T-helper 22 cell (primary cell): ENCODE measurements around the gene SFXN3.
"Not testable (repeated sequence)": the region's sequence is repeated elsewhere in the genome, so short reads cannot be mapped to it uniquely, and the experiment has no call there.

Experiments
- DNase-seq: peaks from one replicate; pipeline ENCODE4 v3.0.0-alpha.2; 2020; ENCODE audit warnings: low read depth

The SFXN3 gene

DNA sequence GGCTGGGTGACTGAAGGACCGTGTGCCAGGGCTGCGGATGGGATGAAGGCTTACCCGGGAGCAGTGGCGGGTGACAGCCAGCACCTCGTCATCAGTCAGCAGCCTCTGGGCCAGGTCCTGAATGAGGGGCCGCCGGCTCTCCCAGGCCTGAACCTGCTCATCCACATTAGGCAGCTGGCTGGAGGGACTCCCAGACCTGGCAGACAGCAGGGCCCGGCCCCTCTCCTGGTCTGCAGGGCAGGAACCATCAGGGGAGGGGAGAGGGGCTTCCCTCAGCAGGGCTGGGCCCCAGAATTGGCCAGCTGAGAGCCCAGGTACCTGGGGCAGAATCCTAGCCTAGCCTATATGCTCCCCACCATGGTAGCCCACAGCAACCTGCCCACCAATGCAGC, 15.5 kb upstream of the SFXN3 start:
- no peak for DNase-seq

DNA sequence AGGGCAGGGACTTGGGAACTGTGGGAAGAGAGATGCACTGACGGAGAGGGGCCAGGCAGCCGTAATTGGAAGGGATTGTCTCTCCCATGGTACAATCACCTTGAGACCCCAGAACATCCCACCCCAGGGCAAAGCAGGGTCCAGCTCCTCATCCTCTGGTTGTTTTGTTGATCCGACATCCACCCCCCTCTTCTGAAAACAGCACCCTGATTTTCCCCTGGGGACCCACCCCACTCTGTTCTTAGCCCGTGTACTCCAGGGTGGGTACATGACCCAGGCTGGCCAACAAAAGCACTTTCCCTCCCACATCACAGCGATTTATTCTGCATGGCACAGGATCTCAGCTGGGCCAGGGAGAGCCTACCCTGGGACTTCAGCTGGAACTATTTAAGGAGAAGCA, 14.2 kb upstream of the SFXN3 start:
- DNase-seq = no peak

DNA sequence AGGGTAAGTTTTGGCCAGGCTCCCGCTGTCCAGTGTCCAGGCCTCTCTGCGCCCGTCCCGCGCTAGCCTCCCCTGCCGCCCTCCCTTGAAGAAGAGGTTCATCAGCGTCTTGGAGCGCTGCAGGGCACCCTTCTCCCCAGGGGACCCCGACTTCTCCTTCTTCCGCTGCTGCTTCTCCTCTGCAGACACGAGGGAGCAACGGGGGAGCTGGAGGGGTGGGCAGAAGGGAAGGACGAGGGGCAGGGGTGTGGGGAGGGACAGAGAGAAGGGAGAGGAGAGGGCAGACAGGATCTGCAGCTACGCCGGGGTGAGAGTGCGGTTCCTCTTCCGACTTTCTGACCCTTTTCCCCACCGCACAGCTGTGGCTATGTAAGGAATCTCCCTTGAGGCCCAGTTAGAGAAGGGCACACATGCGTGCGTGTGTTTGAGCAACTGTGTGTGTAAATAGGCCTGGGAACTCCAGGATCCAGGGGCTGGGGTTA, 12.9 kb upstream of the SFXN3 start:
- DNase-seq = no peak

DNA sequence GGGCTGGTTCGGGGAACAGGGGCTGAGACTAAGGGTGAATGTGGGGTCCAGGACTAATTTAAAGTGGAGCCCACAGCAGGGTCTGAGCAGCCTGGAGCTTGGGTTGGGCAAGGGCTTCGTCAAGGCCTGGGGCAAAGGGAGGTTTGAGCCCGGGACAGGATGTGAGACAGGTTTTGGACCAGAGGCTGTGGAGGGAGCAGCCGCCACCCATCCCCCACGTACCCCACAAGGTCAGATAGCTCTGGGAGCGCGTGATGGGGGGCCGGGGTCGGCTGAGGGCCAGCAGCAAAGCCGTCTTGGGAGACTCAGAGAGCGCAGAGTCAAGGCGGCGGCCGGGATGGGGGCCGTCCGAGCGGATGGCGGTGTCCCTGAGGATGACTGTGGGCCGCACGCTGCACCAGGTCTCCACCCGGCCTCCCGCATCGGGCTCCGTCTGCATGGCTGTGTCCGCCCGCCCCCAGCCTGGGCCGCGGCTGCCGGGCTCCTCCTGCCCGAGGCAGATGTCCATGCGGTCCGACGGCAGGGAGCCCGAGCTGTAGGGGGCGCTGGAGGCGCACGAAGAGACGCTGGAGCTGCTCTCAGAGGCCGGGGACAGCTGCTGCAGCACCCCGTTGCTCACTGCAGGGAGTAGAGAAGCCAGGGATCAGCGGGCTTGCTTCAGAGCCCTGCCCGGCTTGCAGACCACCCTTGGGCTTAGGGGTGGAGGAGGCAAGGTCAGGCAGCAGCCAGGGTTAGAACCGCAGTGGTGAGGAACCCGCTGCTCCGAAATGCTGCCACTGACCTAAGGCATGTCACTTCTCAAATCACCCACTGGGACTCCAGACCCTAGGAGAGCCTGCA, 12.2 kb upstream of the SFXN3 start:
- peak; percentile 30 for DNase-seq

DNA sequence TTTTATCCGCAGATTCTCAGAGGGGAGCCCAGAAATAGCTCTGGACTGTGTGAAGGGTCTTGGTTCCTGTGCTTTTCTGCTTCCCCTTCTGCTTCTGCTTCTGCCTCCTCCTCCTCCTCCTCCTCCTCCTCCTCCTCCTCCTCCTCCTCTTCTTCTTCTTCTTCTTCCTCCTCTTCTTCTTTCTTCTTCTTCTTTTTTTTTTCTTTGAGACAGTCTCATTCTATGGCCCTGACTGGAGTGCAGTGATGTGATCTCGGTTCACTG, 11.7 kb upstream of the SFXN3 start:
- DNase-seq = no peak

DNA sequence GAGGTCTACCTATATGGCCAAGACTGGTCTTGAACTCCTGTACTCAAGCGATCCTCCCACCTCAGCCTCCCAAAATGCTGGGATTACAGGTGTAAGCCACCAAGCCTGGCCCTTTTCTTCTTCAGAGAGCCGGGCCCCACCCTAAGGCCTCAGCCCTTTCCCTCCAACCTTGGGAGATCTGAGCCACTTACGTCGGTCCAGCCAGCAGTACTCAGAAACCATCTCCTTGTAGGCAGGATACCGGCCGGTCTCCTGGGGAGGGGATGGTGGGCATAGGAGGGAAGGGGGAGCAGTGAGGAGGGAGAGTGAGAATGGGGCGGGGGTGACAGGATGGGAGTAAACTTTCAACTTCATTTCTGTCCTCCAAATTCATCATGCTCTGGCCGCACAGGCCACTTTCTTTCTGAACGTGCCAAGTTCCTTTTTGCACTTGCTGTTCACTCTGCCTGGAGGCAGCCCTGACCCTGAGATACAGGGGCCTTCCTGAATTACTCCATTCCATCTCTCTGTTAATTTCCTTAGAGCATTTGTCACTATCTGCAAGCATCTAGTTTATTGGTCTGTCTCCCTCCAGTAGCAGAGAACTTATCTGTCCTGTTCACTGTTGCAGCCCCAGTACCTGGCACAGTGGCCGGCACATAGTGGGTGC, 10.5 kb upstream of the SFXN3 start:
- no peak for DNase-seq

DNA sequence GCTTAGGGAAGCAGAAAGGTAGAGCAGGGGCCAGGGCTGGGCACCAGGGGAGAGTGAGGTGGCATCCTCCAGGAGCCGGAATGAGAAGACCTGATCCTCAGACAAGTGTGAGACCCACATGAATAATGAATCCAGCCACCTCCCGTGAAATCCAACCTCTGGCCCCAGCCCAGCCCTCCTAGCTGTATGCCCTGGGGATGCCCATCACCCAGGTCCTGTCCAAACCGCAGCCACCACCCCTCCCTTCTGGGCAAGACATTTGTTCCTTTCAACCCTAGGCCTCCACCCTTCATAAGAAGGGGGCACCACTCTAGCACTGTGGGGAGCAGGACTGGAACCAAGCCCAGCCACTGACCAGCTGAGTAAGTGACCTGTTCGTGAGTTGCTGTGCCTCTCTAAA, 9.8 kb upstream of the SFXN3 start:
- no peak for DNase-seq

DNA sequence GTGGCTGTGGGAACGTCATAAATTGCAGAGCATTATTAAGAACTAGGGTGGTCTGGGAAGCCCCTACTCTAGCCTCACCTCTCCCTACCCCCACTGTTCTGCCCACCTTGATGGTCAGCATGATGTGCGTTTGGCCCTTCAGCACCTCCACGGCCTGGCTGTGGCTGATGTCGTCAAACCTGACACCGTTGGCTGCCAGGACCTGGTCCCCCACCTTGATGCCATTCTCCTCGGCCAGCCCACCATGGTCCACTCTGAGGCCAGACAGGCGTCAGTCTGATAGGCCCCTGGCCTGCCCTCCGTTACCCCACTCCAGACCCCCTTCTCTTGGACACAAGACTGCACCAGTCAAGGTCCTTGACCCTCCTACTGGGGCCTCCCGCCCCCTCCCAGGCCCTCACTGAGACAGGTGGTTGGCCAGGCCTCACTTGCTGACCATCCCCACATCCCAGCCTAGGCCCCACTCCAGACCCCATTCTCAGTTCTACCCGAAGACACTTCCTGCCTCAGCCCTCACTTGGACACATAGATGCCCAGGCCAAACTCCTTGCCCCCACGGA, 9.3 kb upstream of the SFXN3 start:
- no peak for DNase-seq

DNA sequence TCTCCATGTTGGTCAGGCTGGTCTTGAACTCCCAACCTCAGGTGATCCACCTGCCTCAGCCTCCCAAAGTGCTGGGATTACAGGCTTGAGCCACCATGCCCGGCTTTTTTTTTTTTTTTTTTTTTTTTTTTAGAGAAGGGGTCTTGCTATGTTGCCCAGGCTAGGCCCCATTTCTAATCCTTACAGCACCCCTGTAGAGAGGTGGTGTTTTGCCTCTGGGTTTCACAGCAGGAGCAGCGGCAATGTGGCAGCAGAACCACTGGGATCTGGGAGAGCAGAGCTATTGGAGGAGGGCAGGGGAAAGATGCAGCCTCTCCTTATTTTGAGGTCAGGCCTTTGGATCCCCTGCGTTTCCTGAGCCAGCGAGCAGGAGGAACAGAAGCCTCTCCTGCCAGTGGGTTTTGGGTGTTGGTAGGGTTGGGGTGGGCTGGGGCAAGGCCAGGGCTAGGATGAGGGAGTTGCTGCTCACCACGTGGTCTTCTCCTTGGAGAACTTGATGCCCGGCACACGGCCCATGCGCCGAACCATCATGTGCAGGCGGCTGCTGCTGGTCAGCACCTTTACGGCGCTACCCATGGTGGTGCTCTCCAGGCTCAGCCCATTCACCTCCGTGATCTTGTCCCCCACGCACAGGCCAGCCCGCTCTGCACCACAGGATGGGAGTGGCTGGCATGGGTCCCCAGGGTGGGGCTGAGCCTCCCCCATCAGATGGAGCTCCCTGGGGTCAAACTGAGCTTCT, 7.9 kb upstream of the SFXN3 start:
- DNase-seq = no peak

DNA sequence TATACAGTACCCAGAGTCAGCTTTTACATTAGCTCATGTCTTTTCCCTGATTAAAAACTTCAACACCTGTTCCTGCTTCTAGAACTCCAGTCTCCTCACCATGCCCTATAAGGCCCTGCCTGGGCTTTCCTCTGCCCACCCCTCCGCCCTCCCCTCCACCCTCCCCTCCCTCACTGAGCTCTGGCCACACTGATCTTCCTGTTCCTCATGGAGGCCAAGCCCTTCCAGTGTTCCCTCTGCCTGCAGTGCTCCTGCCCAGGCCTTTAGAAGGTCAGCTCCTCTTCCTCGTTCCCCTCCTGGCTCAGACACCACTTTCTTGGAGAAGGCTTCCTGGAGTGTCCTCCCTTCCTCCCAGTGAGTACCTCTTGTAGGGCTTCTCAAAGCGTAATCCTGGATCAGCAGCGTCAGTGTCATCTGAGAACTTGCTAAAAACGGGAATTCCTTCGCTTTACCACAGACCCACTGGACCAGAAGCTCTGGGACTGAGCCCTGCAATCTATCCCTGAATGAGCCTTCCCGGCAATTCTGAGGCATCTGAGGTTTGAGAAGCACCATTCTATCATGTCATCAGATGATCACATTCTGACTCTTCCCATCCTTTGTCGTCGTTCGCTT, 3.8 kb upstream of the SFXN3 start:
- DNase-seq = no peak

DNA sequence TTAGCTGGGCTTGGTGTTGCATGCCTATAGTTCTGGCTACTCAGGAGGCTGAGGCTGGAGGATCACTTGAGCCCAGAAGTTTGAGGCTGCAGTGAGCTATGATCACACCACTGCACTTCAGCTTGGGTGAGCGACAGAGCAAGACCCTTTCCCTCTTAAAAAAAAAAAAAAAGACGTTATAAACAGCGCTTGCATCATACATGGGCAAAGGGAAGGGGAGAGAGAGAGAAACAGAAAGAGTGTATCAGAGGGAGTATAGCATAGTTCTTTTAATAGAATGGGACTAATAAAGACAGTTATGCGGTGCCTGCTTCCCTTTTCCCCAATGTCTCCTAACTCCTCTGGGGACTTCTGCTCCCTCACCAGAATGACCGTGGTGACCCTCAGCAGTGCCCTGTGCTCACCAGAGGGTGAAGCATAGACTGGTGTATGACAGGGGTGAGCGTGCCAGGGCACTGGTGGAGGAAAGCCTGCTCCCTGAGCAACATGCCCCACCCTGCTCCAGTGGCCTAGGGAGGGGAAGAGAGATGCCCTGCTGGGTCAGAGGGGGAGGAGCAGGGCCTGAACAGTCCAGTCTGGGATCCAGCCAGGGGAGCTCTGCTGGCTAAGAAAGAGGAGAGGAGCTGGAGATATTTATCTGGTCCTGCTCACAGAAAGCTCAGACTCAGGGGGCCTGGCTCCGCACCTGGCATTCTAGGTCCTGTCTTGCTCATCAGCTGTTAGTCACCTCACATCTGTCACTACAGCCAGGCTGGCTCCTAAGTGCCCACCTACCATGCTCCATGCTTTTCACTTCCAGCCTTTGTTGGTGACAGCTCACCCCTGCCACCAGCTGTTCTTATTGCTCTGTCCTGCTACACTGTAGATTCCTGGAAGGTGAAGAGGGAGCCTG, 2.3 kb upstream of the SFXN3 start:
- DNase-seq = no peak

DNA sequence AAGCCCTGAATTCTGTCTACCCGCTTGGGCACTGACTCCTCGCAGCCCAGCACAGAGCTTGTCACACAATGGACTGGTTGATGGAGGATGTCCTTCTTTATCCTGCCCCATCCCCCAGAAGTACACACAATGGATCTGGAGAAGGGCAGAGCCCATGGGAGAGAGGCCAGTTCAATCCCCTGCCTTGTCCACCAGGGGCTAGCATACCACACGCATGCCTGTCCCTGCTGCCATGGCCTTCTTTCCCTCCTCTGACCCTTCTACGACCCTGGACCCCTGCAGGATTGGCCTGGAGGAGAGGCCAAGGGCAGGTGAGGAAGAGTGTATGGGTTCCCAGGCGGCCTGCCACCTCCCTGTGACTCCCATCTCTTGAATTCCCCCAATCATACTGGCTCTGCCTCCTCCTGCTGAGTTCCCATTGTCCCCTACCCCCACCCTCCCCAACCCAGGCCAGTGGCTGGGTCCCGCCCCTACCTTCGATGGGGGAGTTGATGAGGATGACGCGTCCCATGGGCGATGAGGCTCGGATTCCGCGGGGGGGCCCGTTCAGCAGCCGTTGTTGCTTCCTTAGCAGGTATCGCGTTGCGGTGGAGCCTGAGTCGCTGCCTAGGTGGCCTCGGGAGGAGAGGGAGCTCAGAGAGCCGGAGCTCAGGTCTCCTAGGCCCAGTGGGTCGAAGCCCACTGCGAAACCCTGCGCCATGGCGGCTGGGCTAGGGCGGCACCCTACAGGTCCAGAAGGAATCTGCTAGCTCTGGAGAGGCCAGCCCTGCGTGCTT, 1.3 kb upstream of the SFXN3 start:
- DNase-seq = no peak

DNA sequence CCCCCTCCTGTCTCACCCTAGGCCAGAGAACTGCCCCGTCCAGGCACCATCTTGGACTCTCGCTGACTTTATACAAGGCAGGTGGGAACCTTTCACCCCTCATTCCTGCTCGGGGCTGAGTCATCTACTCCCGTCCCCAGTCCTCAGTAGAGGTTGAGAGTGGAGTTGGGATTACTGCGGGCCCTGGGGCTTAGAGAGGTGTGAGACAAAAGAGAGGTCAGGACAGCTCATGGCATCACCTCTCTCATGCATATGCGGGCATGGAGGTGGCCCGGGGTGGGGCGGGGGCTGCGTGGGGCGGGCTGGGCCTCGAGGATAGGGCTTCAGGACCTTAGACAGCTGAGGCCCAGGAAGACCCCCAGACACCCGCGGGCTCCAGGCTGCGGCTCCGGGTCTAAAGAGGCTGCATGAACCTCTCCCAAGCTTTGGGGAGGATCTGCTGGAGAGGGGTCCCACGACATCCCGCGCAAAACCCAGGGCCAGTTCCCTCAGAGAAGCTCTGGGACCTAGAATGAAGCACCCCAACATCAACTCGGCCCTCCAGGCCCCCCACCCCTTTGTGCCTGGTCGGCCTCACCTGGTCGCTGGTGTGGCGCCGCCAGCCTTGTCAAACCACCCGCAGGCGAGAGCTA, 422 bp upstream of the SFXN3 start:
- DNase-seq = no peak

DNA sequence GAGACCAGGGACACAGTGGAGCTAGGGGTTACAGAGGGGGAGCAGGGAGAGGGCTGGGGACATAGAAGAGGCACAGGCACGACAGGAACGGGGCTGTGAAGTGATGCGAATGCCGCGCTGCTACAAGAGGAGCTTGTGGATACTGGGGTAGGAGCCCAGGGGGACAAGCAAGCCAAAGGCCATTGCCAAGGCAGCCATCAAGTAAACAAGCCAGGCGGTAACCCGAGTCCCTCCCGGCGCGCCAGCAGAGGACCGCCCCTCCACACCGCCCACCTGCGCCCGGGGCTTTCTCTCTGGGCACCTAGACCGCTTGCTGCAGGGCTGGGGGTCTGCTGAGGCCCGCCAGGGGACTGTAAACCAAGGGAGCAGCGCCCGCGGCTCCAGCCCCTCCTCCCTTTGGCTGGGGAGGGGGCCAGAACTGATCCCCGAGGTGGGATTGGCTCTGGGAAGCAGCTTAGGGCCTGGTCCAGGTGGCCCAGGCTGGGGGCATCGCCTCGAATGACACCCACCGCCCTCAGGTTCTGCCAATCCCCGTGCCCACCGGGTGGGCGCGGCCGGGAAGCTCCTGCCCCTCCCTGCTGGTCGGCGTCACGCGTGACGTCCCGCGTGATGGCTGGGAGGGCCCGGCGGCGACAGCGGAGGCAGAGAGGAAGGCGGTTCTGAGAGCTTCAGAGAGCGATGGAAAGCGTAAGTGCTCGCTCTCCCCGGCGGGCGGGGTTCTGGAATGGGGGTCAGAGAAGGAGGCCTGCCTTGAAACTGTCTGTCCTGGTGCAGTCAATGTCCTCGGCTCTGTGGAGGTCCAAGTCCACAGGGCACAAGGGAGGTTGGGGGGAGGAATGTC, 982 bp downstream of the SFXN3 start:
- DNase-seq = peak; percentile 80

DNA sequence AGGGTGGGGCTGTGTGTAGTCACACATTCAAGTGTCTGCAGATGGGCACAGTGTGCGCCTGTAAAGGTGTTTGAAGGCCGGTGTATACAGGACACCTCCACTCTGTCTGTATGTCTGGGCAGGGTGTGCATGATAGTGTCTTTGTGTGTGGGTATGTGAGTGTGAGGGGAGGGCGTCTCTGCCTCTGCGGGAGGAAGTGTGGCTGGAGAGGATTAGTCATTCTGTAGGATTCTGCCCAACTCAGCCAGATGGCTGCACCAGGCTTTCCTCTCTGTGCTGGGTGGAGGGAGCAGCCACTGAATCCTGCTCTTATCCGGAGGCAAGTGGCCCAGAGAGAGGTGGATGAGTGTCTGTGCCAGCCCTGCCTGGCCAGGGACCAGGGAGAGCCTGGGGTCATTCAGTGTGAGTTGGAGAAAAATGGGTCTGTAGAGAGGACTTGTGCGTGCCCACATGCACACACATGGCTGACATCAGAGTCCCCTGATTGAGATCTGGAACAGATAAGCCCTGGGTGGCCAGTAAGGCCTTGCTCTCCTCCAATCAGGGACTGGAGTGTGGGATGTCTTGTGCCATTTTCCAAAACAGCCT, 1.7 kb downstream of the SFXN3 start:
- peak; percentile 51 for DNase-seq

DNA sequence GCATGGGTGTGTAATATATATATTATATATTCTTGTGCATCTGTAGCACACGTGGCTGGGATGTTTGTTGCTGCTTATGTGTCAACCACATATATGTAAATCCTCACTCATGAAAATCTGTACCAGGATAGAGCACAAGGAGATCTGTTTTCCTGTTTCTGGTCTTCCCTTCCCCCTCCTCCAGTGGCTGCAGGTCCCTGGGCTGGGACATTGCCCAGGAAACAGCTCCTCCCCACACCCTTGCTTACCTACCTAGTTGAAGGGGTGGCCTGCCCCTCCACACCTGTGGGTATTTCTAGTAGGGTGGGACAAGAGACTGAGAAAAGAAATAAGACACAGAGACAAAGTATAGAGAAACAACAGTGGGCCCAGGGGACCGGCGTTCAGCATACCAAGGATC, 2.2 kb downstream of the SFXN3 start:
- DNase-seq = no peak

DNA sequence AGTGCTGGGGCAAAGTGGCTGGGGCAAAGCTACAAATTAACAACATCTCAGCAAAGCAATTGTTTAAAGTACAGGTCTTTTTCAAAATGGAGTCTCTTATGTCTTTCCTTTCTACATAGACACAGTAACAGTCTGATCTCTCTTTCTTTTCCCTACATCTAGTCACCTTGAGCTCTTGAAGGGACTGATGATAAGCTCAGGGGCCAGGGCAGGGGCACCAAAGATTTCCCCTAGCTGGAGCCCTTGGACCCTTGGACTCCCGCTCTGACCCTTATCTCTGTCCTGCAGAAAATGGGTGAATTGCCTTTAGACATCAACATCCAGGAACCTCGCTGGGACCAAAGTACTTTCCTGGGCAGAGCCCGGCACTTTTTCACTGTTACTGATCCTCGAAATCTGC, 3.4 kb downstream of the SFXN3 start:
- DNase-seq = not testable (repeated sequence)

DNA sequence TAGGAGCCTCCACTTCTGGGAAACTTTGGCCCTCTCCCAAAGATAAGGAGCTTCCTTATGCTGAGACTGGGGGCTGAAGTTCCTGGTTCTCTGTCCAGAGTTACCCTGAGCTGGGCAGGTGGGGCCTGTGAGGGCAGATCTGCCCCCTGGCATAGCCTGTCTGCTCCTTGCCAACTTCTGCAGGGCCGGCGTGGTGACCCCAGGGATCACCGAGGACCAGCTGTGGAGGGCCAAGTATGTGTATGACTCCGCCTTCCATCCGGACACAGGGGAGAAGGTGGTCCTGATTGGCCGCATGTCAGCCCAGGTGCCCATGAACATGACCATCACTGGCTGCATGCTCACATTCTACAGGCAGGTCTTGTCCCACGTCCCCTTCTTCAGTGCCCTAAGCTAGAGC, 4.3 kb downstream of the SFXN3 start:
- no peak for DNase-seq
